Measurements from ENCODE around the gene TCF4.
A peak's percentile ranks its signal among the peaks of the same experiment; 100 is the strongest.

The TCF4 gene

DNA sequence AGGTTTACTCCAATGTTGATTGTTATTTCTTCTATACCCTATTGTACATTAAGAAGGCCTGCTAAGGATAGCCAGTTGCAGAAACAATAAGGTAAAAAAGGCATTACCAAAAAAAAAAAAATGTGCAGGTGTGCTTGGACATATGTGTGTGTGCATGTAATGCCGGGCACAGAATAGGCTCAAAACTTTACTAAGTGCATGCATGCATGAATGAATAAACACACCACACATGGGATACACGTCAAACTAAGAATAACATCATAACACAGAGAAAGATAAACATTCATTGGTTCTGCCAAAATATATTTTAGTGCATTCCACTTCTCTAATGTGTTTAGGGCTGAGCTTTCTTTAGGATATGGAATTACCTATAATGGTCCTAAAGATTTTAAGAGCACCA lies 298.2 kb downstream of the TCF4 start:
- DNase-seq (ENCODE audit: low spot score): no peak

GRCh38 chr18:55289048-55289447 lies 298.9 kb downstream of the TCF4 start:
- peak; percentile 50 for DNase-seq (ENCODE audit: low spot score)

DNA sequence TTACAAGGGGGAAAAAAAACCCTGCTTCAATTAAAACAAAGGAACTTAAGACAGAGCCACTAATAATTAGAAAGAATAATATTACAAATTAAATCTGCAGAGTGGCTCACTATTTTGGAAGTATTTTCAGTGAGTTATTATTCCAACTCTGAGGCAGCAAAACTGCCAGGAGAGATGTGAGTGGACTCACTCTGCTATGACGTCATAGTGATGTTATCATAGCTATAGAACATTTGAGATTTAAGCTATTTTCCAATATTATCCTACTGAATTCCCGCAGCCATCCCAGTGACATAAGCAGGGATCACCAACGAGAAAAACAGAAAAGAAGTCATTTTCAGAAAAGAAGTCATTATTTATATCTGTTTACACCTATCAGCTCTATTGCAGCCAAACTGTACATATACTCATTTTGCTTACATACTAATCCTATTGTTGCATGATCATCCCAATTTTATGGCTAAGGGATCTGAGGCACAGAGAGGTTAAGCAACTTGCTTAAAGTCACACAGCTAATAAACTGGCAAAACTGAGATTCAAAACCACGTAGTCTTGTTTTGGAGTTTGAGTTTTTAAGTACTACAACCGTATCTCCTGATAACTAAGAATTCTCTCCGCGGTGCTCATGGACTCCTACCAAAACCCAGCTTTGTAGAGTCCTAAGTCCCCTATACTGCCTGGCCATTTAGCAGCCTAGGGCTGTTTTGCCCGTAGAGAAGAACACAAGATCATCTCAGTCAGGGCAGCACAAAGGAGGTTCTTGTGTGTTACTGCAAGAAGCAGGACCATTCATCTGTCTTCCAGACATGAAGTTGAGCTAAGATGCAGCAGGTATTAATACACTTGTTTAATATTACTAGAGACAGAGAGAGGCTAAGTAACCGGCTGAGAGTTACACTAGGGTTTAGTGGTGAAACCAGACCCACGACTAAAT lies 299.8 kb downstream of the TCF4 start:
- DNase-seq (ENCODE audit: low spot score): no peak

GRCh38 chr18:55287149-55287806 lies 300.7 kb downstream of the TCF4 start:
- peak; percentile 67 for DNase-seq (ENCODE audit: low spot score)

GRCh38 chr18:55286257-55286825 lies 301.7 kb downstream of the TCF4 start:
- DNase-seq (ENCODE audit: low spot score): no peak

GRCh38 chr18:55284614-55285013 lies 303.4 kb downstream of the TCF4 start:
- DNase-seq (ENCODE audit: low spot score): no peak

DNA sequence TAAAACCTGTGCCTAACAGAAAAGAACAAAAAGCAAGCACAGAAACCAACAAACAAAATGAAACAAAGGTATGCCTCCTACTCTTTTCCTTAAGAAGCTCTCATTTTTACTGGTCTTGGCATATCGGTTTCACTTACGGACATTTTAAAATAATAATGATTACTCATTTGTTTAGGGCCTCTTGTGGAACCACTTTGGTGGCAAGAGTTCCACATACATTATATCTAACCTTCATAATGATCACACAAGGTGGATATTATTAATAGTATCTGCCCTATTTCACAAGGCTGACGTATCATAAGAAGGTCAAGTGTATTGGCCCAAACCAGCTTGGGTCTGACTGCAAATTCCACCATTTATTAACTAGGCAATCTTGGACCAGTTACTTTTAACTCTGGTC lies 304.7 kb downstream of the TCF4 start:
- no peak for DNase-seq (ENCODE audit: low spot score)

- DNase-seq (ENCODE audit: low spot score): peak; percentile 54
Observed at GRCh38 chr18:55280503-55280902, 307.5 kb downstream of the TCF4 start.

DNA sequence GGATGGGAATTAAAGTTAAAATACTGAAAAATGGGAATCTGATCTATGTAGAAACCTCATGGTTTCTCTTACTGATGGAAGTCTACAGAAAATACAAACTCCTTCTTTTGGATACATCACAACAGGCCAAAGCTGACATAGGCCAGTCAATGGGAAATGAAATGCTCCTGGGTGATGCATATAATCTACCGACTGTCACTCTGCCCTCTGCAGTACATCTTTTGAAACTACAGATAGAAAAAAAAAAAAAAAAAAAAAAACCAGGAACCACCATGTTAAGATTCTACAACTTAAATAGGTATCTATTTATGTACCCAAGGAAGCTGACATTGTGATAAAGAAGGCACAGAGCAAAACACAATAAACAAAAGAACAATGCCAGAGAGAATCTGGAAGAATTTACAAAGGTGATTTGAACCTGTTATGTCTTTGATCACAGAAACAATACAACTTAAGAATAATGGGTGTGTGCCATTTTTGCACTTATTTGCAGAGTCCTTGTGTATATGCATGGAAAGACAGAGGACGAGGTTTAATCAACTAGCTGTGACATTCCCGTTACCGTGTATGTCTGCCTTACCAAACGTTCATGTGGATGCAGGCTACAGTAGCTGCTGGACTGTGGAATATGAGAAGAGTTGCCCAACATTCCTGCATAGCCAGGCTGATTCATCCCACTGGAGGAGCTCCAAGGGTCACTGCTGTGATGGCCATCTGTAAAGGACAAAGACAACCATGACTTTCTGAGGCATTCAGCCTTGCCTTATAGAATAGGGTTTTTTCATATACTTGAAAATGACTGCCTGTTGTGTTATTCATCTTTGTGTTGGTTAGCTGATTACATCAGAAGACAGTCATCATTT lies 312.7 kb downstream of the TCF4 start:
- peak; percentile 95 for DNase-seq (ENCODE audit: low spot score)

DNA sequence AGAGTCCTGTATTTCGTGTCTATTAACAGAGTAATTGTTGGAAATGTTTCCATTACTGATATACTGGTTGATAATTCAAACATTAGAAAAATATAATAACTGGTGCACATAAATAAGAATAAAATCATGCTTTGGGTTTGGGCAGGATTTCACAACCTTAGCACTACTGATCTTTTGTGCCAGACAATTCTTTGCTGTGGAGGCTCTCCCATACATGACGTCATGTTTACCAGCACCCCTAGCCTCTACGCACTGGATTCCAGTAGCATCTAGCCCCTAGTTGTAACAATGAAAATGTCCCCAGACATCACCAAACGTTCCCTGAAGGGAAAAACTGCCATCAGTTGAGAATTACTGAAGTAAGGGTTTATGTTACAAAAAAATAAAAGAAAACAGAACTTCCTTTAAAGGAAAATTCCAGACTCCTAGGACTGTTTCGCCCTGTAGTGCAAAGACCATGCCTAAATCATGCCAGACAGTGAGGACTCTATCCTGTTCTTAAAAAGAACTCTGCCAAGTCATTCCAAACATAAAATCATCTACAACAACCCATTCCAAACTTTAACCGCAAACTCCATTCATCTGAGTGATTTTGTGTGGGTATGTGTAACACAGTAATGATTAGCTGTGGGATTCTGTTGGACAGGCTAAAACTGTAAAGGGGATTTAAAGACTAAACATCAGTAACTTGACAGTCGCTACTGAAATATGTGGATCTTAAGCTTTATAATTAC lies 315.3 kb downstream of the TCF4 start:
- no peak for DNase-seq (ENCODE audit: low spot score)

GRCh38 chr18:55269622-55270021 lies 318.4 kb downstream of the TCF4 start:
- no peak for DNase-seq (ENCODE audit: low spot score)

- no peak for DNase-seq (ENCODE audit: low spot score)
Observed at GRCh38 chr18:55268628-55269275, 319.2 kb downstream of the TCF4 start.

DNA sequence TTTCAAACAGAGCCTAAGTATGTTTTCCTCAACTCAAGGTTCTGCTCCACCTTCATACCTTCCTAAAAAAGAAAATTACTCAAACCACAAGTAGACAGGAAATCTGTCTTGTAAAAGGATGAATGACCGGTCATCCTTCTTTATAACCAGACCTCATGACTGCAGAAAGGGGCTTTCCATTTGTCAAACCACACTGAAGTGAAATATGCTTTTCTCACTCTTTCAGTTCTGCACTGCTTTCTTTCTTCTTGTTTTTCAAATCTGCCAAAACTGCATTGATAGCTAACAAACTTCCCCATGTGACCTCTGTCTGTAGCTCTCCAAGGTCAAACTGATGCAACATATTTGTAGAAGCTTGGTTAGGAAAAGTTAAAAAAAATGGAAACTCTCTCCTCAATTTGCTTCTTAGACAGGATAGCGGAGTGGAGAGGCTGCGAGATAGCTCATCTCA lies 319.8 kb downstream of the TCF4 start:
- DNase-seq (ENCODE audit: low spot score): no peak

GRCh38 chr18:55266981-55267380 lies 321.0 kb downstream of the TCF4 start:
- DNase-seq (ENCODE audit: low spot score): no peak

GRCh38 chr18:55265984-55266383 lies 322.0 kb downstream of the TCF4 start:
- no peak for DNase-seq (ENCODE audit: low spot score)

DNA sequence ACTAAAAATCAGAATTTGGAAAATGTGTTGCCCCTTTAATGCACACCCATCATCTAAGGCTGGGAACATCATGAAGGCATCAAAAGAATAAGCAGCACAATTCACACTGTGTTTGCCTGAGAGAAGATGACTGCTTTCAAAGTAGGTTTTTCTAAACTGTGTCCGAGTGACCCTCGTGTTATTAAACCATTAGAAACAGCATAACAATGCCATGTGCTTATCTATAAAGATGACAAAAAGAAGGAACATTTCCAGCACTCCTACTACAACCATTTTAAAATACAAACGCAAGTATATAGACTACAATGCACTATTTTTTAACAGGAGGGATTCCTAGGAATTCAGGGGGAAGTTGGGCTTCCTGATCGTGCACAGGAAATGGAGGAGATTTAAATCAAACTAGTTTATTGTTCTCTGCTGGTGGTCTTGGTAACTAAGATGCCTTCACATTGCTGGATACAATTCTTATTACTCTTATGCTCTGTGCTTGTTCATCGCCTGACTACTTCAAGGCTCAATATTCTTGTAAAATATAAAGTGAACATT lies 322.8 kb downstream of the TCF4 start:
- no peak for DNase-seq (ENCODE audit: low spot score)

- no peak for DNase-seq (ENCODE audit: low spot score)
Observed at GRCh38 chr18:55264108-55264507, 323.9 kb downstream of the TCF4 start.

- no peak for DNase-seq (ENCODE audit: low spot score)
Observed at GRCh38 chr18:55262021-55262560, 325.9 kb downstream of the TCF4 start.

DNA sequence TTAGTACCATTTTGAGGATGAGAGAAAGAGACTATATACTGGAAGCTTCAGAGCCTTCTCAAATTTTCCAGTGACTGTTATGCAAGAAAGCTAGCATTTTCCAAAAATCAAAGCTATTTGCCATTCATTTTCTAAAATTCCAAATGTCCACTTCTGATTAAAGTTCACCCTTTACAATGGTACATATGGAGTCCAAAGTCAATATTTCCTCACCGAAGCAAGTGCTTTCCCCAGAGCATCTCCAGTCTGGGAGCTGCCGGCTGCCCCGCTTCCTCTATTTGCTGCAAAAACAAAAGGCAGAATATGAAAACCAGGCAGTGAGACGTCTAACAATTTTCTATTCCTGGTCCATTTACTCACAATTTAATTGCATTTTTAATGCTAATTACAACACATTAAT lies 326.7 kb downstream of the TCF4 start:
- DNase-seq (ENCODE audit: low spot score): no peak

- DNase-seq (ENCODE audit: low spot score): no peak
Observed at GRCh38 chr18:55258088-55258487, 329.9 kb downstream of the TCF4 start.
